ENCODE measurements around the gene ST6GALNAC3.
"Not testable (repeated sequence)": the region's sequence is repeated elsewhere in the genome, so short reads cannot be mapped to it uniquely, and the experiment has no call there.

Gene ST6GALNAC3

DNA sequence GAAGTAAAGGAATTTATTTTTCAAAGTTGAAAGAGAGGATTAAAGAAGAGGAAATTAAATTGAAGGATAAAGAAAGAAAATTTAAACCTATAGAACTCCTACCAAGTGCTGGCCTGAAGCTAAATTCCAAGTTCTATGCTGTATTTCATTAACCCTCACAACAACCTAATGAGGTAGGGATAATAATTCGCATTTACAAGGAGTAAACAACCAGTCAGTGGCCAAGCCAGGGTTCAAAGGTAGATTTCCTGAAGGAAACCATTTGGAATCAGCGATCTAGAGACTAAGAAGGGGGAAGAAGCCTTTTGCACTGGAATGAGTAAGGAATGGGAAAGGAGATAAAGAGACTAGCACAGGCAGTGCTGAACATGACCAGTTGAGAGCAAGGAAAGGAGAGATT, 526.9 kb downstream of the ST6GALNAC3 start:
- DNase-seq: no peak

DNA sequence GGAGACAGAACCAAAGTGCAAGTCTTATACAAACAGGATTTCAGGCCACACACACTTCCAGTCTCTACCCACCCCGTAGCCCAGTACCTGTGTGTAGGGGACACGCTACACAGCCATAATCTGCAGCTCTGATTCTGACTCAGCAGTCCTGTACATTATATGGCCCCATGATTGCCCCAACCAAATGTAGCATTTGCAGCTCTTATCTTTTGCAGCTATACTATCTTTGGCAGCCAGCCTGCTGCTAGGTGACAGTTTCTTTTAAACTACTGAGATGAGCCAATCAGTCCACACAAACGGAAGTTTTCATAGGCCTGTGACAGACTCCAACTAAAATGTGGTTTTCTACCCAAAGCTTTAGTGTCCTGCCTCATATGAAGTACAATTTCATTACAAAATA, 533.2 kb downstream of the ST6GALNAC3 start:
- DNase-seq: no peak

DNA sequence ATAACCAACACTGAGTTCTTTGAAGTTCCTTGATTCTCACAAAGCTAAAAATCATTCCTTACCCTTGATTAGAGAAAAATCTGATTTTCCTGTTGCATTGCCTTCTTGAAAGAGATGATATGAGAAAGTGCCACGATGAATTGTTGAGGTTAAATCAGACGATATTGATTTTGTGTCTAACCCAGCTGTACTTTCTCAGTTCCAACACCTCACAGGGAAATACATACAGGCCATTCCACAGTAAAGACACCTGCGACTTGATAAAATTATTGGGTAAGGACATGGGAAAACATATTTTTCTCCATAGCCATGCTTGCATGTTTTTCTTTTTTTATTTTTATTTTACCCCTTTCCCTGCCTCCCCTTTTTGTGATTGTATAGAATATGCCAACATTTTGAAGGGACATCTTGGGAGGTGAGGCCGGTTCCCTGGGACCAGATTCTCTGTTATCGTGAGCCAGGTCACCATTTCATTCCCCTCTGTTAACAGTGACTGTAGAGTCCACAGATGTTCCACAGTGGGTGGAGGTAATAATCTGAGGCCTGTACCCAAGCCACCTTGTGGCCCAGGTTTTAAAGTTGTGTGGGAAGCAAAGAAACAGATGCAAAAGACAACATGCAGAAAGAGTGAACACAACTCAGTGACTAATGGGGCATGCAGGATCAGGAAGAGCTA, 537.4 kb downstream of the ST6GALNAC3 start:
- no peak for DNase-seq

DNA sequence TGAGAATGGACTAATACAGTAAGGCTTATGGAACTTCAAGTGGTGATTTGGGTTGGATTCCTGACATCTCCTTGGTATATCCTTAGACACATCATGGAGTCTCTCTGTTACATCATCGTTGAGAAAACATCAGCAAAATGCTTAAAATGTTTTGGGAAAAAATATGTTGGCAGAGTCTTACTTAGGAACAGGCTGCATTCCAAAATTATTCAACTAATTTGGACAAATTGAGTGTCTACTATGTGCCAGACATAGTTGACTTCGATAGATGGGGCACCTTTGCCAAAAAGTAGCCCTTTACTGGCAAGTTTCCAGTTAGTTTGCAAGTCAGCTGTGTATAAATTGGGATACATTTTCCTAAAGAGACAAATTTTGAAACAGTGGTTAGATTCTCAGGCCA, 539.3 kb downstream of the ST6GALNAC3 start:
- DNase-seq: no peak

GRCh38 chr1:76615253-76616035, 540.9 kb downstream of the ST6GALNAC3 start:
- DNase-seq: no peak

- no peak for DNase-seq
Observed at GRCh38 chr1:76620371-76620770, 545.8 kb downstream of the ST6GALNAC3 start.

GRCh38 chr1:76622774-76623528, 548.4 kb downstream of the ST6GALNAC3 start:
- no peak for DNase-seq

DNA sequence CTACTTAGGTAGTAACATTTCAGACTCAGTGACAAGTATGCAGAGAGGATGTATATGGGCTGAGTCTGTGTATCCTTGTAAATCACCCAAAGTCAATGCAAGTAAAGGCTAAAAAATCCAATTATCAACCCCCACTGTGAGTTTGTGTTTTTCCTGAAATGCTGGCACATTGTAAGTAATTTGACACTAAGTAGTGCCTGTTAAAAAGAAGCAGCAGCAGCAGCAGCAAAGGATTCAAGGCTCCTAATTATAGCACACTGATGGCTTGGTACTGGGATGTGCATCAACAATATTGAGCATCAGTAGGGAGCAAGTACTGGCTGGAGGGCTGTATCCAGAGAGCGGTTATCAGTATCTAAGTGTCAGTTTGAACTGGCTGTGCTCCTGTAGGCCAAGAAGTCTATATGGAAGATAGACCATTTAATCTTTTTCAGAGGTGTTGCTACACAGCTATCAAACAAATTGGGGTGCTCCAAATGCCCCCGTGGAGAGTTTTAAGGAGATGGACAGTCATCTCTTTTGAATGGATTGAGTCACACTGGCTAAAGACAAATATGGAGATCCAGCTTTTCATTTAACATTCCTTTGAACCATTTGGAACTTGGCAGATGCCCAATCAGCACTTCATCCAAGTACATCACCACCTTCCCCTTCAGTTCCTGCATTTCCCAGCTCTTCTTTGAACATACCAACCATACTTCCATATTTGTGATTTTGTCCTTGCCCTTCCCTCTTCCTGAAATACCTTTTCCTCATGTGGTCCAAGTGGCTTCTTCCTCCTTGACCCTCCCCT, 551.5 kb downstream of the ST6GALNAC3 start:
- no peak for DNase-seq

- no peak for DNase-seq
Observed at GRCh38 chr1:76627498-76627897, 553.0 kb downstream of the ST6GALNAC3 start.

GRCh38 chr1:76627901-76628300, 553.4 kb downstream of the ST6GALNAC3 start:
- no peak for DNase-seq

- DNase-seq: no peak
Observed at GRCh38 chr1:76632136-76632535, 557.6 kb downstream of the ST6GALNAC3 start.

DNA sequence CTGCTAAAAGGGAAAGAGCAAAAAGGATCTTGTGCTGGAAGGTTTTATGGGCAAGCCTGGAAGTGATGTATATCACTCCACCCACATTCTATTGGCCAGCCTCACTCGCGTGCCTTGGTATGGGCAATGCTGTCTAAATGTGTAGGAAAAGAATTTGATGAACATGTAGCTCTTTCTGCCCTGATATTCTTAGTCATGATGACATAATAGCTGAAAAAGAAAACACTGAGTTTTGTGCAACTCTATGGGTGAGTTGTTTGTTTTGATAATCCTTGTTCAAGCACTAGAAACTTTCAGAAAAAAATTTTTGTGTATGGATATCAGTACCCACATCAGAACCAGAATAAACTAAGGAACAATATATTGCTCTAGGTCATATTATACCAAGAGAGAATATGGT, 561.2 kb downstream of the ST6GALNAC3 start:
- DNase-seq: no peak

DNA sequence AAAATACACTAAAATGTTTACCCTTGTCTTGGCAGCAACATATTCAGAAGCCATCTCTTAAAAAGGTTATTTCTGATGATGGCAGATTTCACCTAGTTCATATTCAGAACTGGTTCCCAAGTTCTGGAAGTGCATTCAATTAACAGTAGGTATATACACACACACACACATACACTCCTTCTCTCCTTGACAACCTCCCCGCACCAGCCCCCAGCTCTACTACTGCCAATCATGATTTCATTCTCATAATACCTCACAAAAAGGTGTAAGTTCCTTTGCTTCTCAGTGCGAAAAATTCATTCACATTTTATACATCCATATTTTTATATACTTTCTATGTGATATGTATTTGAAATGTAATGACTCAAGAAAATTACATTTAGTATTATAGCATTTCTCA, 564.6 kb downstream of the ST6GALNAC3 start:
- no peak for DNase-seq

DNA sequence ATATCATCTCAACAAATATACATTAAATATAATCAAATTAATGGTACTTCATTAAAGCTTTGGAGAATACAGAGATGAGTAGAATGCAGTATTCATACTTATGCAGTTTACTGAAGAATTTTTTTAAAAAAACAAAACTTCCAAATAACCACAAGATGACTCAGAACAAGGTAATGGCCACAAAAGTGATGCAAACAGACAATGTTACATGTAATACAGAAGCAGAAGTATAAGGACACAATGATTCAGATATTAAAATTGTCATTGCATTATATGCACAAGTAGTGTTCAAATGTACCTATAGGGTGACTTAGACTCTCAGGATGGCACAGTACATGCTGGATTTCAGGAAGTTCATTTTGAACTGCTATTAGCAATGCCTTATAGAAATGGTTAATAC, 565.5 kb downstream of the ST6GALNAC3 start:
- DNase-seq: no peak

DNA sequence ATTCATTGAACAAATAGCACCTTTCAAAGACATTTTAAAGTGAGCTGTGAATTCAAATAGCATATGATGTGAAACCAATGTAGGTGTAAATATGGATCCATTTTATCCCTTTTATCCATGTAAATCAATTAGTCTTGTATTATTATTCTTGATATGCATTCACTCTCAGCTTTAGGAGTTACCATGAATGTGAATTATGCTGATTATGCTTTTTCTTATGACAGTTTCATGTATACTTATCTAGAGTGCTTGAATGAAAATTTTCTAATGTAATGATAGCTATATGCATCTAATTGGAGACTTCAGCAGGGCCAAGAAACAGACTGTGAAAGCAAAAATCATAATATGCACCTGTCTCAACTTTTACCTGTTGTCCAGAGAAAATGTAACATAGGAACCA, 566.2 kb downstream of the ST6GALNAC3 start:
- no peak for DNase-seq

DNA sequence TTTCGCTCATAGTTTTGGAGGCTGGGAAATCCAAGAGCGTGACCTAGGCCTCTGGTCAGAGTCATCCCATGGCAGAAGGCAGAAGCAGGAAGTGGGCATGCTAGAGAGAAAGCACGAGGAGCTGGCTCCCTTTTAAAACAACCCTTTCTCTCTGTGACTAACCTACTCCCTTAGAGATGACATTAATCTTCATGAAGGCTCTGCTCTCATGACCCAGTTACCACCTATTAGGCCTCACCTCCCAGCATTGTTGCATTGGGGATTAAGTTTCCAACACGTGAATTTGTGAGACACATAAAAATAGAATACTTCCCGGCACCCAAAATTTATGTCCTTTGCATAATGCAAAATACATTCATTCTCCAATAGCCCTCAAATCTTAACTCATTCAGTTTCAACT, 569.6 kb downstream of the ST6GALNAC3 start:
- DNase-seq: no peak

DNA sequence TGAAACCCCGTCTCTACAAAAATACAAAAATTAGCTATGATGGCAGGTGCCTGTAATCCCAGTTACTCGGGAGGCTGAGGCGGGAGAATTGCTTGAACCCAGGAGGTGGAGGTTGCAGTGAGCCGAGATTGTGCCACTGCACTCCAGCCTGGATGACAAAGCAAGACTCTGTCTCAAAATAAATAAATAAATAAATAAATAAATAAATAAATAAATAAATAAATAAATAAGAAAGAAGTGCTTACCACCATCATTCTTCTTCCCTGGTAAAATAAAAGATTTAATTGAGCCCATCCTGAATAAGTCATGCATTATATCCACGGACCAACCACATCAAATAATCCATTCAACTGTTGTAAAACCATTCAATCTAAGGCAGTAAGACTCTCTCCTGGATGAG, 578.3 kb downstream of the ST6GALNAC3 start:
- not testable (repeated sequence) for DNase-seq

DNA sequence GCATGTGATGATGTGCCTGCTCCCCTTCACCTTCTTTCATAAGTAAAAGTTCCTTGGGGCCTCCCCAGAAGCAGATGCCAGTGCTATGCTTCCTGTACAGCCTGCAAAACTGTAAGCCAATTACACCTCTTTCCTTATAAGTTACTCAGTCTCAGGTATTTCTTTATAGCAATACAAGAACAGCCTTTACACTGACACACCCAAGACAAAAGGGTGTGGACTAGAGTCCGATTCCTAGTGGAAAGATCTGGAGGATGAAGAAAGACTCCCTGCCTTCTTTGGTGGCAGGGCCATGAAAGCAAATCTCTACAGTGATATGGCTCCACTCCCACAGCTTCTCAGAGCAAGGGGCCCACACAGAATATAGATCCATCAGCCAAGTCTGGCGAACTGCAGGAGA, 583.1 kb downstream of the ST6GALNAC3 start:
- DNase-seq: no peak

DNA sequence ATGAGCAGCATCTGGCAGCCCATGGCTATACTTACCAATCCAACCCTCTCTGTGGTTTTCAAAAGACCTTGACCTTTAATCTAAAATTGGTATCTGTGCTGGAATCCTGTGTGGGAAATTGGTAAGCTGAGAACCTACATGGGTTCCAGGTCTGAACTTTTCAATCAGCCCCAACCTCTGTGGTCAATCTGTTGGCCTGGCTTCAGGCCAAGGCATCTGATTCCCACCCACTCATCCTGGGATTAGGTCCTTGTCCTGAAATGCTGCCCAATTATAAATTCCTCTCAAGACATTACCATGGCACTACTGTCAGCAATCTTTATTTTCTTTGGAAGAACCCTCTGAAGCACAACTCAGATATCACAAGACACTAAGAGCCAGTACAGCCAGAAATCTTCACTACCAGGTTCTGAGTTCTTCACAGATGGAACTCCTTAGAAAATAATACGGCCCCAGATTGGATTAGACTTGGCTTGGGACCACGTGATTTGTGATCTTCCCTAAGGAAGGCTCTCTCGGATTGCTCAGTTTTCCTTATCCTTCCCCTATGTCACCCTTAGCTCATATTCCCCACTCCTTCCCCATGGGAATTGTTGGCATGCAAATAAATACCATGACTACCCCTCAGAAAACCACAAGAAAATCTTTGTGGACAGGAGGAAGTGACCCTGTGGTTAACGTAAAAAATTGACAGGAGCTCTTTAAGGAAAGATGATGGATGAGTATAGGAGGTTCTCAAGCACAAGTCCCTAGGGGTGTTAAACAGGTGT, 584.8 kb downstream of the ST6GALNAC3 start:
- DNase-seq: no peak

DNA sequence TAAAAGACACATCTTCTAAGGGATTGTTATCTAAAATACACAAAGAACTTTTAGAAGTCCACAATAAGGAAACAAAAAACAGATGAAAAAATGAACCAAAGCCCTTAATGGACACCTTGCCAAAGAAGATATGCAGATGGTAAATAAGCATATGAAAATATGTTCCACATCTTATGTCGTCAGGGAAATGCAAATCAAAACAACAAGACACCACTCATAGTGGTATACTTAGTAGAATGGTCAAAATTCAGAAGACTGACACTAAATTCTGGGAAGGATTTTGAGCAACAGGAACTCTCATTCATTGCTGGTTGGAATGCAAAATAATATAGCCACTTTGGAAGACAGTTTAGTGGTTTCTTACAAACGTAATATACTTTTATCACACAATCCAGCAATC, 587.0 kb downstream of the ST6GALNAC3 start:
- no peak for DNase-seq

- no peak for DNase-seq
Observed at GRCh38 chr1:76666499-76666898, 592.0 kb downstream of the ST6GALNAC3 start.

DNA sequence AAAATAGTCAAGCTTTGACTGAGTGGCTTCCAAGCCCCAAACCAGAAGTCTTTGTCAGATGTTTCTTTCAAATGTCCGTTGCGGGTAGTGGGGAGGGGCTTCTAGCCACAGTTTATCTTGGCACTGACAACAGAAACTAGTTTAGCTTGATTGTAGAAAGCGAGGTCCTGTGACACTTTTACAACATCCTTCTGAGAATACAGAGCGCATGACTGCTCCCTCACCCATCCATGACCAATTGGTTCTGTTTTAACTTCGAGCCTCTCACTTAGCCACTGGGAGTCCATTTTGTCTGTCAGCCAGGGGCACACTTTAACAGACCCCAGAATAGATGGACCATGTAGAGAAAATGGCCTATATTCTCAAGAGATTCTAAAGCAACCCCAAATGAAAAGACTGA, 593.5 kb downstream of the ST6GALNAC3 start:
- DNase-seq: peak; percentile 47
